HEK293 (cell line): ENCODE measurements around the gene ALPG.

Experiments used
- CTCF ChIA-PET: fragments of 350-600 bp; formaldehyde crosslinking; extraction: SDS; loops from one replicate; lab custom pipeline; 2021; ENCODE audit warnings: antibody characterized with exemption; lab: Yijun Ruan, JAX
- POLR2A ChIA-PET: fragments of 300-600 bp; formaldehyde crosslinking; extraction: SDS; loops from one replicate; lab custom pipeline; 2020; ENCODE audit warnings: antibody characterized with exemption, inconsistent platforms; lab: Yijun Ruan, JAX
- H3K27ac ChIP-seq: fragments of 200-500 bp; sonication (Bioruptor generic); 2 replicates; pipeline ENCODE4 v1.5.1; 2014; ENCODE audit warnings: low read depth, low read length, control low read depth, inconsistent platforms; ENCODE audit errors: extremely low read depth
- H3K36me3 ChIP-seq, 2 experiments: fragments of 200-500 bp in 1 of 2; sonication (Bioruptor generic) in 1 of 2; 1 replicate in 1 of 2; 2 replicates in 1 of 2; pipeline ENCODE4 v1.5.1; 2014 to 2017; ENCODE audit warnings: inconsistent platforms in 2 of 2, low read length in 2 of 2; ENCODE audit not compliant: control insufficient read depth in 2 of 2, insufficient read depth in 1 of 2
- H3K4me1 ChIP-seq: fragments of 200-500 bp; sonication (Bioruptor generic); 2 replicates; pipeline ENCODE4 v1.5.1; 2014; ENCODE audit warnings: mild to moderate bottlenecking, low read length, inconsistent platforms; ENCODE audit not compliant: control insufficient read depth, insufficient read depth
- H3K4me3 ChIP-seq: 2 replicates; pipeline ENCODE4 v1.5.1; 2011; ENCODE audit warnings: low read depth, mild to moderate bottlenecking, control low read depth, low read length, moderate library complexity
- H3K9me3 ChIP-seq: fragments of 200-500 bp; sonication (Bioruptor generic); 2 replicates; pipeline ENCODE4 v1.5.1; 2014; ENCODE audit warnings: low read depth, low read length, inconsistent platforms; ENCODE audit not compliant: control insufficient read depth, insufficient read depth
- ATF2 ChIP-seq: fragments of 450-650 bp; formaldehyde crosslinking; IDR thresholded peaks from 2 replicates; pipeline ENCODE4 v1.5.1; 2016; ENCODE audit warnings: missing biosample characterization, missing genetic modification characterization, low read depth
- HOXC10 ChIP-seq: sonication (generic); formaldehyde crosslinking; IDR thresholded peaks from 2 replicates; pipeline ENCODE4 v1.8.1; 2023; ENCODE audit warnings: mild to moderate bottlenecking, missing genetic modification reagents
- MYNN ChIP-seq: fragments of 450-650 bp; formaldehyde crosslinking; IDR thresholded peaks from 2 replicates; pipeline ENCODE4 v1.5.1; 2016; ENCODE audit warnings: missing biosample characterization, missing genetic modification characterization, borderline replicate concordance
- MZF1 ChIP-seq: fragments of 450-650 bp; formaldehyde crosslinking; IDR thresholded peaks from 2 replicates; pipeline ENCODE4 v1.5.1; 2017; ENCODE audit warnings: missing biosample characterization, missing genetic modification characterization, borderline replicate concordance
- SETDB1 ChIP-seq: IDR thresholded peaks from one replicate; pipeline ENCODE4 v1.6.1; 2017; ENCODE audit warnings: mild to moderate bottlenecking, low read length, moderate library complexity, mixed read lengths; ENCODE audit not compliant: insufficient read length
- SP3 ChIP-seq: fragments of 450-650 bp; formaldehyde crosslinking; IDR thresholded peaks from 2 replicates; pipeline ENCODE4 v1.5.1; 2016; ENCODE audit warnings: missing biosample characterization, missing genetic modification characterization
- WT1 ChIP-seq: fragments of 450-650 bp; formaldehyde crosslinking; IDR thresholded peaks from 2 replicates; pipeline ENCODE4 v1.5.1; 2016; ENCODE audit warnings: missing biosample characterization, missing genetic modification characterization
- ZBTB48 ChIP-seq: fragments of 450-650 bp; formaldehyde crosslinking; IDR thresholded peaks from 2 replicates; pipeline ENCODE4 v1.5.1; 2016; ENCODE audit warnings: missing biosample characterization, missing genetic modification characterization
- ZBTB49 ChIP-seq: fragments of 450-650 bp; formaldehyde crosslinking; IDR thresholded peaks from 2 replicates; pipeline ENCODE4 v1.5.1; 2016; ENCODE audit warnings: missing biosample characterization, missing genetic modification characterization, low read depth
- ZEB2 ChIP-seq: fragments of 450-650 bp; formaldehyde crosslinking; IDR thresholded peaks from 2 replicates; pipeline ENCODE4 v1.5.1; 2016; ENCODE audit warnings: missing biosample characterization, missing genetic modification characterization
- ZNF23 ChIP-seq: fragments of 450-650 bp; formaldehyde crosslinking; IDR thresholded peaks from 2 replicates; pipeline ENCODE4 v1.5.1; 2016; ENCODE audit warnings: missing biosample characterization, missing genetic modification characterization, borderline replicate concordance
- ZNF248 ChIP-seq: fragments of 450-650 bp; formaldehyde crosslinking; IDR thresholded peaks from 2 replicates; pipeline ENCODE4 v1.5.1; 2017; ENCODE audit warnings: missing biosample characterization, missing genetic modification characterization
- ZNF26 ChIP-seq: fragments of 450-650 bp; formaldehyde crosslinking; IDR thresholded peaks from 2 replicates; pipeline ENCODE4 v1.5.1; 2016; ENCODE audit warnings: missing biosample characterization, missing genetic modification characterization
- ZNF280C ChIP-seq: fragments of 450-650 bp; formaldehyde crosslinking; IDR thresholded peaks from 2 replicates; pipeline ENCODE4 v1.5.1; 2016; ENCODE audit warnings: missing biosample characterization, missing genetic modification characterization
- ZNF510 ChIP-seq: fragments of 450-650 bp; formaldehyde crosslinking; IDR thresholded peaks from 2 replicates; pipeline ENCODE4 v1.5.1; 2018; ENCODE audit warnings: mild to moderate bottlenecking, missing genetic modification characterization, missing biosample characterization; ENCODE audit not compliant: insufficient replicate concordance
- ZNF513 ChIP-seq: fragments of 450-650 bp; IDR thresholded peaks from 2 replicates; pipeline ENCODE4 v1.5.1; 2018; ENCODE audit warnings: missing biosample characterization, missing genetic modification characterization
- ZNF521 ChIP-seq: fragments of 450-650 bp; formaldehyde crosslinking; IDR thresholded peaks from 2 replicates; pipeline ENCODE4 v1.5.1; 2017; ENCODE audit warnings: missing biosample characterization, mild to moderate bottlenecking, missing genetic modification characterization
- ZNF580 ChIP-seq: fragments of 450-650 bp; formaldehyde crosslinking; IDR thresholded peaks from 2 replicates; pipeline ENCODE4 v1.5.1; 2016; ENCODE audit warnings: missing biosample characterization, missing genetic modification characterization
- ZNF677 ChIP-seq: fragments of 450-650 bp; IDR thresholded peaks from 2 replicates; pipeline ENCODE4 v1.5.0; 2018; ENCODE audit warnings: missing biosample characterization, mild to moderate bottlenecking, missing genetic modification characterization, moderate library complexity
- ZNF791 ChIP-seq: fragments of 450-650 bp; formaldehyde crosslinking; IDR thresholded peaks from 2 replicates; pipeline ENCODE4 v1.5.1; 2016; ENCODE audit warnings: missing biosample characterization, missing genetic modification characterization
- ZNF837 ChIP-seq: fragments of 450-650 bp; formaldehyde crosslinking; IDR thresholded peaks from 2 replicates; pipeline ENCODE4 v1.5.1; 2016; ENCODE audit warnings: missing biosample characterization, missing genetic modification characterization

Gene ALPG

GRCh38 chr2:232398293-232399034, 8.2 kb upstream of the ALPG start (continued):
- TF ChIP-seq ZNF513 (tag by site-specific recombination) = no peak

GRCh38 chr2:232400256-232401015, 6.2 kb upstream of the ALPG start:
- POLR2A ChIA-PET = no interaction called here

GRCh38 chr2:232402518-232402917, 4.1 kb upstream of the ALPG start:
- CTCF ChIA-PET = no interaction called here
- TF ChIP-seq HOXC10 (CRISPR knock-in tag) (no peak), ZBTB48 (no peak), ZNF248 (tag by site-specific recombination) (no peak), ZNF837 (tag by site-specific recombination) (no peak), ZNF677 (tag by site-specific recombination) (no peak), MZF1 (no peak), SP3 (no peak), ZBTB49 (no peak), ZNF26 (no peak), WT1 (tag by site-specific recombination) (no peak), ZNF23 (tag by site-specific recombination) (no peak), ZNF521 (no peak), ZNF510 (tag by site-specific recombination) (no peak), ZNF580 (tag by site-specific recombination) (no peak), MYNN (tag by site-specific recombination) (no peak), SETDB1 (no peak), ZNF280C (tag by site-specific recombination) (no peak), ZEB2 (tag by site-specific recombination) (no peak)

More at GRCh38 chr2:232400256-232401015, 6.2 kb upstream of the ALPG start:
- Histone ChIP-seq H3K36me3 (no peaks in the 10 kb centered on the region), H3K4me3 (no peak overlapping the region), H3K9me3 (no peaks in the 10 kb centered on the region), H3K27ac (no peak overlapping the region), H3K4me1 (no peaks in the 10 kb centered on the region)
- CTCF ChIA-PET = interaction anchor here (0.6 kb wide), 1 partner anchor 33 kb away, joined by 3 read pairs; no protein-coding TSS in a partner anchor
- TF ChIP-seq ZNF791 (tag by site-specific recombination) (no peak), ATF2 (0 out of 2 replicates have a peak, but pooled peaks have one; percentile 10)

More at GRCh38 chr2:232402518-232402917, 4.1 kb upstream of the ALPG start:
- Histone ChIP-seq H3K4me3 (no peak overlapping the region), H3K9me3 (no peaks in the 10 kb centered on the region), H3K27ac (no peak overlapping the region), H3K4me1 (no peaks in the 10 kb centered on the region), H3K36me3 (no peaks in the 10 kb centered on the region)
- POLR2A ChIA-PET = no interaction called here
